GM21515 (cell line): ENCODE results near the gene ZFPM1.
"Not testable (repeated sequence)": the region's sequence is repeated elsewhere in the genome, so short reads cannot be mapped to it uniquely, and the experiment has no call there.

ENCODE experiments used
- ATAC-seq: cut with Tn5 transposase; IDR thresholded peaks from one replicate; pipeline ENCODE4 v1.9.1; 2021; ENCODE audit not compliant: unreplicated experiment

The ZFPM1 gene

DNA sequence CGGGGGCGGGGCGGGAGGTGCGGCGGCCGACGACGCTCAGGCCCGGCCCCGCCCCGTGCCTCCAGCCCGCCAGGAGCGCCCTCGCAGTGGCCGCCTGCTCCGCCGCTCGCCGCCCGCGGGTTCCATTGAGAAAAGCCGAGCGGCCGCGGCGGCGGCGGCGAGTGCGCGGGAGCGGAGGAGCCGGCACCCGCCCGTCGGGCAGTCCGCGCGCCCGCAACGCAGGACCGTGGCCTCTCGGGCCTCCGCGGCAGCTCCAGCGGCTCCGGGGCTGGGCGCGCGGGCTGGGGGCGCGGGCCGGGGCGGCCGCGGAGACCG is at the start of gene ZFPM1:
TSS of gene ZFPM1 (plus strand) at position 64 of the 315 bp plus-strand sequence. CDS start 359 bp downstream, outside the sequence.
- ATAC-seq: peak; percentile 0

DNA sequence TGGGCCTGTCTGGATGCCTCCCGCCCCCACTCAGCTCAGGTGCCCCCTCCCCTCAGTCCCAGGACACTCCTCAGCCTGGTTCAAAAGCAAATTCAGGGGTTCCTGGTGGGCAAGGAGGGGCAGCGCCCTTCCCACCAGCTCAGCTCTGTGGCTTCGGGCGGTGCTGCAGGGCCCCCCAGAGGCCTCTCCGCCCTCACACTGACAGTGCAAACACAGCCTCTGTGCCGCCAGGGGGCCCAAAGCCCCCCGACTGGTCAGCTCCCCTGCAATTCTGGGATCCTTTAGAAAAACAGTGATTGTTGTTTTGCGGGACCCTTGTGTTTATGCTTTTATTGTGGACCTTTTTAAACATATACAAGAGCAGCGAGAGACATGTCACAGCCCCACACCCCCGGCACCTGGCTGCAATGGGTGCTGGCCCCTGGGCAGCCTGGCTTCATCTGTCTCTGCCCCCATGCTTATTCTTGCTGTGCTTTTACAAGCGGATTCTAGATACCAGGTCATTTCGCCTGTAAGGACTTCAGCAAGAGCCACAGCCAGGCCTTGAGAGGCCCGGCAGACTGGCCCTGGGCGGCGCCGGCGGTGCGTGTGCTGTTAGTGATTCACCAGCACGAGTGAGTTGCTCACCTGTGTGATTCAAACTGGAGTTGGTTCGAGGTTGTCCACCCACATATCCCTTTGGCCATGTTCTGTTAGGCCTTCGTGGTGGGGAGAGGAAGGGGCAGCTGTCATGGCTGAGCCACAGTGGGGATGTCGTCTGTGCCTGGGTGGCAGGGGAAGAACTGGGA is 49.1 kb upstream of the ZFPM1 start:
- ATAC-seq: no peak

GRCh38 chr16:88404769-88405168 is 48.3 kb upstream of the ZFPM1 start:
- no peak for ATAC-seq

GRCh38 chr16:88405216-88406060 is 47.6 kb upstream of the ZFPM1 start:
- no peak for ATAC-seq

DNA sequence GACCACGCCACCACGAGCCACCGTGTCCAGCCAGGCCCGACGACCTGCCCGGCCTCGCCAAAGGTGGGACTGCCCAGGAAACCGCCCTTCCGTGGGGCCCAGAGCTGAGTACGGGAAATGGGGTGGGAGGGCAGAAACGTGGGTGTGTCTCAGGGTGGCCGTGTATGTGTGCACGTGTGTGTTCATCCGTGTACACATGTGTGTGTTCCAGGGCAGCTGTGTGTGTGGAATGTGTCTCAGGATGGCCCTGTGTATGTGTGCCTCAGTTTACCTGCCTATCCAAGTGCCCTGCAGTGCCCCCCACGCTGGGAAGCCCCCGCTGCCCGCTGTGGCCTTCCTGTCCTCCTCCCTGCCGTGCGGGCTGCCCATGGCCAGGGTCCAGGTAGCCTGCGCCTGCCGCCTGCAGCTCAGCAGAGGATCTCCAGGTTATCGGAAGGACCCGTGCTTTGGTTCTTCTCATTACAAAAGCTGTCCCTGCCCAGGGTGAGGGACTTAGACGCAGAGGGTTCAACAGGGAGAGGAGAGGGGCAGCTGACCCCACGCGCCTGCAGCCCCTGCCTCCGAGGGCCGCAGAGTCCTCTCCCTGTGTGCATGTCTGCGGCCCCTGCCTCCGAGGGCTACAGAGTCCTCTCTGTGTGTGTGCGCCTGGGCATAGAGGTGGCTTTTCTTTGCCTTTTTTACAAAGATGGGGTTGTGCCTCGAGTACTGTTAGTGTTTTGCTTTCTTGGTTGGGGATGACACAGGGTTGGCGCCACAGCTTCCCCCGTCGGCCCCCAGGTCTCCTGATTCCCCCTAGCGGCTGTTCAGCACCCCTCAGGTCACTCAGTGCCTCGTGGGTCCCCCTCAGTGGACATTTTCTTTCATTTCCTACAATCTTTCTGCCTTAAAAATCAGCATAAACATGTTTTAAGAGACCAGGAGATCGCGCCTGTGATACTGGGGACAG is 46.7 kb upstream of the ZFPM1 start:
- no peak for ATAC-seq

- ATAC-seq: no peak
These were observed 46.0 kb upstream of the ZFPM1 start for GRCh38 chr16:88407042-88407420.

- no peak for ATAC-seq
These were observed 45.3 kb upstream of the ZFPM1 start for GRCh38 chr16:88407807-88408206.

GRCh38 chr16:88408561-88409142 is 44.4 kb upstream of the ZFPM1 start:
- ATAC-seq: no peak

GRCh38 chr16:88409296-88410065 is 43.6 kb upstream of the ZFPM1 start:
- ATAC-seq: no peak

- not testable (repeated sequence) for ATAC-seq
These were observed 42.6 kb upstream of the ZFPM1 start for GRCh38 chr16:88410297-88410968.

GRCh38 chr16:88411951-88412576 is 41.0 kb upstream of the ZFPM1 start:
- no peak for ATAC-seq

DNA sequence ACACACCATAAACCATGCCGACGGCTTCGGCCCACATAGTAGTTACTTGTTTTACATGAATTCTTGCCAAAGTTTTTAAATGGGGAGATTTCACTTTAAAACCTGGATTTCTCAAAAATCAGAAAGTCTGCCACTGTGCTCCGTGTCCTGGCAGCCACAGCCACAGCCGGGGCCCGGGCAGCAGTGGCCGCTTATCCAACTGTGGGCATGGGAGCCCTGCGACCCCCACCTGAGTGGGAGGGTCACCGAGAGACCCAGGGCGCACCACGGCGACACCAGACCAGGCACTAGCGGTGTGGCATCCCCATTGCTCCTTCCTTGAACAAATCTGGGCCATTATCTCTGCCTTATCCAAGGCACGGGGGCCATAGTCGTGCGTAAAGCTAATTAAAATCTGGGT is 40.3 kb upstream of the ZFPM1 start:
- no peak for ATAC-seq

DNA sequence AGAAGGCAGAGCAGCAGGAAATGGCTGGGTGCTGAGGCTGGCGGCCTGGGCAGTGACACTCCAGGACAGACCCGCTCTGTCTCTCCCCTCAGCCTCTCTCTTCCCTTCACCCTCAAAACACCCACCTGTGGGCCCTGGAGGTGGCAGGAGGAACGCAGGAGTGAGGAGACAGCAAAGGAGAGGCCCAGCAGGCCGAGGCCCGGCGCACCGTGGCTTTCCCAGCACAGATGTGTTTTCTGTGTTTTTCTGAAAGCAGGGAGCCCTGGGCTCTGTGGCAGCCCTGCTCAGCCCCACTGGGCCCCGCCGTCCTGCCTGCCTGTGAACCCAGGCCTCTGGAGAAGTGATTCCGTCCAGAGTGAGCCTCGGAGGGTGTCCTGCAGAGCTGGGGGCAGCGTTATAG is 39.8 kb upstream of the ZFPM1 start:
- ATAC-seq: no peak

DNA sequence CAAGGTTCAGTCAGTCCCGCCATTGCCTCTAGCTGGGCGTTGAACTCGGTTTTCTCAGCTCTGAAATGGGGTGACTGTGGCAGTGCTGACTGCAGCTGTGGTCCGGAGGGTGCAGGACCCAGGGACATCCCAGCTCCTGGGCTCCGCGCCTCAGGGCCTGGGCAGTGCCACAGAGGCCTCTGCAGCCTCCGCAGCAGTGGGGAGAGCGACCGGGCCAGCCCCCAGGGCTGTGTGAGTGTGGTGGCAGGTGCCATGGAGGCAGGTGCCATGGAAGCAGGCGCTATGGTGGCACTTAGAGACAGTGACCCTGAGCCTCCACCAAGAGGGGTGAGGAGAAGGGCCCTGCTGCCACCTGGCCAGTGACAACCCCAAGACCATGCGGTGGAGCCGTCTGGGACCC is 39.4 kb upstream of the ZFPM1 start:
- ATAC-seq: no peak

DNA sequence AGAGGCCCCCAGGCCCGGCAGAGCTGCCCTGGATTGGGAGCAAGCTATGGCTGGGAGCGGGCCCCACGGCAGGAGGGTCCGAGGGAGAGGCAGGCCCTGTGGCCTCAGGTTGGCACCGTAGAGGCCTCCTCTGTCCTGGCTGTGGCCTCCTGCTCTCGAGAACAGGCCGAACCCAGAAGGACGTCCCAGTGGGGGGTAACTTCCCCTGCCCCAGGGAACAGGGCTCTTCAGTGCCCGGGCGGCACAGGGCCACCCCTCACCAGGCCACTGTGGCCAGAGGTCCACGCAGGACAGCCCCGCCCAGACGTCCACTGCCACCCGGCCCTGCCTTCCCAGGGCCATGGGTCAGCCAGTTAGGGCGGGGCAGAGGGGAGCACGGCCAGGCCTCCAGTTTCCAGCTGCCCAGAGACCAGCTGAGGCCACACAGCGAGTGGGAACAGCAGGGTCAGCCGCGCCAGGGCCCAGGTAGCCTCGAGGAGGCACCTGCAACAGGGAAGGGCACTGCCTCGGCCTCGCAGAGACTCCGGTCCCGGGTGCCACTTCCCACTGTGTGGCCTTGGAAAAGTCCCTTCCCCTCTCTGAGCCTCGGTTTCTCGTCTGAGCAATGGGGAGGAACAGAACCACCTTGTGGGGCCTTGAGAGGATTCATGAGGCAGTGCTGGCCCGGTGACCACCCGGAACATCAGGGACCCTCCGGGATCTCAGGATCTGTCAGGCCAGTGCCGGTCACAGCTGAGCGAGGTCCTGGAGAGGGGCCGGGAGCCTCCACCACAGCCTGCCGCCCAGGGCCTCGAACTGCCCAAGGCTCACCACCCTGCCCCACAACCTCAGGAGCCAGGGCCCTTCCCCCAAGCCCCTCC is 38.3 kb upstream of the ZFPM1 start:
- ATAC-seq: no peak

DNA sequence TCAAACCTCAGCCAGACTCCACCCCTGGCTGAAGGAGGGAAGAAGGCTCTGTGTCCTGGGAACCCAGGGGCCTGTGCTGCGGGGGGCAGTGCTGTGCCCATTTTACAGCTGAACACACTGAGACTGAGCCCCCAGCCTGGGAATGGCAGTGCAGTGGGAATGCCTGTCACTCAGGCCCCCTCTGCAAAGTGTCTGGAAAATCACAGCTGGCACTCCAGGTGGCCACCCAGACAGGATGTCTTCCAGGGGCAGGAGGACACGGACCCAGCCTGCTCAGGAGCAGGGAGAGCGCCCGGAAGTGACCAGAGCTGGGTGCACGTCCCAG is 37.7 kb upstream of the ZFPM1 start:
- no peak for ATAC-seq

- ATAC-seq: no peak
These were observed 37.3 kb upstream of the ZFPM1 start for GRCh38 chr16:88415713-88416323.

GRCh38 chr16:88416686-88417085 is 36.4 kb upstream of the ZFPM1 start:
- ATAC-seq: no peak
